HG03175 (cell line): ENCODE data around the gene CTNS.

ENCODE experiments used
- ATAC-seq: cut with Tn5 transposase; IDR thresholded peaks from one replicate; pipeline ENCODE4 v1.9.1; 2021; ENCODE audit warnings: mild to moderate bottlenecking, moderate library complexity; ENCODE audit not compliant: unreplicated experiment

Gene CTNS

DNA sequence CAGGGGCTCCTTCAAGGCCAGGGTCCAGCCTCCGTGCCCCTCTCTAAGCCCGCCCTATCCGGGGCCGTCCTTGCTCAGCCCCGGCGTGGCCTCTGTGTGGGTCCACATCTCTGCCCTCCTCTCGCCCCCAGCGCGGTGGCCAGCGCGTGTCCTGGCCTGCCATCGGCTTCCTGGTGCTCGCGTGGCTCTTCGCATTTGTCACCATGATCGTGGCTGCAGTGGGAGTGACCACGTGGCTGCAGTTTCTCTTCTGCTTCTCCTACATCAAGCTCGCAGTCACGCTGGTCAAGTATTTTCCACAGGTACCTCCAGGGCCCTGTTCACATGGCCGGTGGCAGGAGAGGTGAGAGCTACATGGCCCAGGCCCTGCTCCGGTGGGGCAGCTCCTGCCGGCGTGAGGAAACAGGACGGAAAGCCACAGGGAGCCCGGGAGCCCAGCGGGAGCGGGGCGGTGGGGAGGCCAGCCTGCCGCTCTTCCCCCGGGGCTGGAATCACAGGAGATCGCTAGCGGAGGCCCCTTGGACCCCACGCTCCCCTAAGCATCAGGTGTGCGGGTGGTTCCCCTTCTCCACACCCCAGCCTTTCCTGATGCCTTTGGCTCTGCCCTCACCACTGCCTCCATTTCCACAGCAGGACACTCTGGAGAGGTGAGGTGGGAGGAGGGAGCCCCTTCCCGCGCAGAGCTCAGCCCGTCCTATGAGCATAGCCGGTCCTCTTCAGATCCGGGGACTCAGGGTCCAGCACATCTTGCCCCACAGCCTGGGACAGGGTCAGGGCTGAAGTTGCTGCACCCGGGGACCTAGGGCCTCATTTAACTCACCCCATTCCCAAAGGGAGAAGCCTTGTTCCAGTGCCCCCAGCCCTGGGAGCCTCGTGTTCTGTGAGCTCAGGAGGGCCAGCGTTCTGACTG, 21.6 kb downstream of the CTNS start:
- ATAC-seq, result no peak

DNA sequence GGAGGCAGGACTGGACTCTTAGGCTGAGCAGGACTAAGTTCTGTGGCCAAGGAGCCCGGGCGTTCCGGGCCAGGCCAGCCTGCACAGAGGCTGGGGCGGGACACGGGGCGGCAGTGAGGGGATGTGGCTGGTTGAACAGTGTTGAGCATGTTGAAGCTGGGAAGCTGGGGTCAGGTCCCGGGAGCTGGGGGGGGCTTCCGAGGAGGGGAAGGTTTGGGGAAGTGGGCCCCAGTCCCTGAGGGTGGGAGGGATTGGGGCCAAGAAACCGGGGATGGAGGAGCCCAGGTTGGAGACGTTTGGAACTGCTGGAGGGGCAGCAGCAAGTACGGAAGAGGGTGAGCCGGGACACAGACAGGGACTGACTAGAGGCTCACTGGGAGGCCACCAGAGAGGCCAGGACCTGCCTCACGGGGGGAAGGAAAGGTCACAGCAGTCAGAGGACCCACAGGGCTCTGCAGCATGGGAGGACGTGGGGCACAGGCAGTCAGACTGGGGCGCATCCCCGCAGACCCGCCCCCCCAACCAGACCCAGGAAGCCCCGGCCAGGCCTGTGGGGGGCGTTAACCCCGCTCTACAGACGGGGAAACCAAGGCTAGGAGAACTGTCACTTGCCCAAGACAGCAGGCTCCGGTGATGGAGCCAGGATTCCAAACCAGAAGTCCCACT, 22.4 kb downstream of the CTNS start:
- no peak for ATAC-seq

DNA sequence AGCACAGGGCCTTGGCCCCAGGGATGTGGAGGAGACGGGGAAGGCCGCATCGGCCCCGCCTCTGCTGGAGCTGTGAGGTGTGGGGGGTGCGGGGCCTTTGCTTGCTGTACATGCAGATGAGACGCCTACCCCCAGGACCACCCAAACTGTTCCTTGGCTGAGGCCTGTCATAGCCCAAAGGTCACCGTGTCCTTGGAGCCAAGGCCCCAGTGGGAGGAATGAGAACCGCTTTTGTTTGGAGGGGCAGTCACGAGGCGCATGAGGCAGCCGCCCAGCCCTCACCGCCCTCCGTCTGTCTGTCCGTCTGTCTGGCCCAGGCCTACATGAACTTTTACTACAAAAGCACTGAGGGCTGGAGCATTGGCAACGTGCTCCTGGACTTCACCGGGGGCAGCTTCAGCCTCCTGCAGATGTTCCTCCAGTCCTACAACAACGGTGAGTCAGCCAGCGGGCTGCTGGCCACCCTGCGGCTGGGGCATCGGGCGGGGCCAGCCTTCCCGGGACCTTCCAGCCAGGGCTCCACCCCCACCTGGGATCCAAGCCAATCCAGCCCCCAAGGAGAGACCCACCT, 23.1 kb downstream of the CTNS start:
- no peak for ATAC-seq

DNA sequence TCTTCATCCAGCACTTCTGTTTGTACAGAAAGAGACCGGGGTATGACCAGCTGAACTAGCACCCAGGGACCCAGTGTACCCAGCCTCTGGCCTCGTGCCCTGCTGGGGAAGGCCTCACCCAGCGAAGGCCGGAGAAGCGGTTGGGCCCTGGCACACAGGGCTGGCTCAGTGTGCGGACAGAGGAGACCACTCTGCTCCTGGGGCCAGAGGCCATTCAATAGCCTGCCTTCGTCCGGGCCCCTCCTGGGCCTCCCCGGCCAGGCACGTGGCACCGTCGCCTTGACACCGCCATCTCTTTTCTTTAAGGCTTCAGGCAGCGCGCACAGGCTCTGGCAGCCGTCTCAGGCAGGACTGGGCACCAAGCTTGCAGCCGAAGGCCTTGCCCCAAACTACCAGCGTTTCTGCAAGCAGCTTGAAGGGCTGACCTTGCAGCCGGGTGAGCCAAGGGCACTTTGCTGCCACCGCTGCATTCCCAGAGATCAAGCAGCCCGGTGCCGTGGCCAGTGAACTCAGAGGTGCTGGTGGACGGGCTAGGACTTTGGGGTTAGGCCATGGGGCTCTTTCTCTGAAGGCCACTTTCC, 23.8 kb downstream of the CTNS start:
- no peak for ATAC-seq

DNA sequence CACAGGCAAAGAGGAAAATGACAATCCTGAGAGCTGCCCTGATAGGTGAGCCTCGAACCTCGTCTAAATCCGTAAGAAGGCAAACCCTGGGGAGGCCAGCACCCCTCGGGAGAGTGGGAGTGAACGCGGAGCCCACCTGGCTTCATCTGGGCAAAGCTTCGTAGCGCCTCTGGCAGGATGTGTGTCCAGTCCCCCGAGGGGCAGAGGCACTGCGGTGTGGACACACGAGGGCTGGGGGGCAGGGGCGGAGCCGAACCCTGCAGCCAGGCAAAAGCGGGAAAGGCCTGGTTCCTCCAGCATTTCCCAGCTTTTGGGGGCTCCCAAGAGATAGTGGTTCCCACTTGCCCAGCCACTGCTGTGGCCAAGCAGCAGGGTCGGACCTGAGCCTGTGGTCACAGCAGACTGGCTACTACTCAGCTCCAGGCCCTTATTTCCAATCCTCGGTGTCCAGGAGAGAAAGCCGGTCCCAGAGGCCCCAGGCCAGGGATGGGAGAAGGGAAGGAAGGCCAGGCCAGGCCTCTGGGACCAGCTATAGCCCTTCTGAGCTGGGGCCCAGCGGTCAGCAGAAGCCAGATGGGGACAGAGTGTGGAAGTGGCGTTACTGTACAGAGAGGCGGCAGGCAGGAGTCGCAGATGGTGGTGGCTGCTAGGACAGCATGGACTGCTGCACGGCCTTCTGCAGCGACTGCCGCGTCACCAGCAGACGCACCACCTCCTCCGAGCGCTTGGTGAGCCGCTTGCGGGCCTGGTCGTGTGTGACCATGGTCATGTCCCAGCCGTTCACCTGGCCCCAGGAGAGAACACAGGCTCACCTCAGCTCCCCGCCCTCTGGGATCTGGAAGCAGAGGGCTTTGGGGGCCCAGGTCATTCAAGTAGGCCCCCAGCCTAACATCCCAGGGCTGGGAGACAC, 26.8 kb downstream of the CTNS start:
- no peak for ATAC-seq

- no peak for ATAC-seq
Measured at GRCh38 chr17:3665834-3666233, 29.3 kb downstream of the CTNS start.

- ATAC-seq, result no peak
Measured at GRCh38 chr17:3666516-3666915, 30.0 kb downstream of the CTNS start.

- peak; percentile 9 for ATAC-seq
Measured at GRCh38 chr17:3667366-3668278, 31.1 kb downstream of the CTNS start.

- peak; percentile 89 for ATAC-seq
Measured at GRCh38 chr17:3668279-3669084, 31.9 kb downstream of the CTNS start, which contains the start of the genes EMC6 and TAX1BP3. Gene EMC6, plus strand, starts transcription at chr17:3668812. Its CDS starts 335 bp downstream, at chr17:3669147. Gene TAX1BP3, minus strand, starts transcription at chr17:3668578. Its CDS starts 52 bp downstream, at chr17:3668526.

GRCh38 chr17:3669085-3669347, 32.5 kb downstream of the CTNS start:
- ATAC-seq, result no peak

- no peak for ATAC-seq
Measured at GRCh38 chr17:3669548-3669947, 33.0 kb downstream of the CTNS start.

- no peak for ATAC-seq
Measured at GRCh38 chr17:3672571-3672970, 36.0 kb downstream of the CTNS start.

DNA sequence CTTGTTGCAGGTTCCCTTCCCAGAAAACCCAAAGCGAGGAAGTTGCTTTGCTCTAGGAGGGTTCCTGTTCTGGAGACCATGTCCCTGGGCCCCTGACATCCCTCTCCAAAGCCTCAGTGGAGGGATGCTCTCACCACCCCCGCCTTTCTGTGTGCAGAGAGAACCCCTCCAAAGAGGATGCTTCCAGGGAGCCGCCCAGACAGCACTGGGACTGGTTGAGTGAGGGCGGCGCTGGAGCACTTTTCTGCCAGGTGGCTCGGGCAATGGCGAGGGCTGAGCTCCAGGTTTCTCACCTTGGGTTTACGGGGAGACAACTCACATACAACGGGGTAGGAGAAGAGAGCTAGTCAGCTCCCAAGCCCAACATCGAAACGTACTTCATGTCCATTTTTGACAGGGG, 39.3 kb downstream of the CTNS start:
- no peak for ATAC-seq

GRCh38 chr17:3678095-3678820, 41.7 kb downstream of the CTNS start:
- no peak for ATAC-seq

DNA sequence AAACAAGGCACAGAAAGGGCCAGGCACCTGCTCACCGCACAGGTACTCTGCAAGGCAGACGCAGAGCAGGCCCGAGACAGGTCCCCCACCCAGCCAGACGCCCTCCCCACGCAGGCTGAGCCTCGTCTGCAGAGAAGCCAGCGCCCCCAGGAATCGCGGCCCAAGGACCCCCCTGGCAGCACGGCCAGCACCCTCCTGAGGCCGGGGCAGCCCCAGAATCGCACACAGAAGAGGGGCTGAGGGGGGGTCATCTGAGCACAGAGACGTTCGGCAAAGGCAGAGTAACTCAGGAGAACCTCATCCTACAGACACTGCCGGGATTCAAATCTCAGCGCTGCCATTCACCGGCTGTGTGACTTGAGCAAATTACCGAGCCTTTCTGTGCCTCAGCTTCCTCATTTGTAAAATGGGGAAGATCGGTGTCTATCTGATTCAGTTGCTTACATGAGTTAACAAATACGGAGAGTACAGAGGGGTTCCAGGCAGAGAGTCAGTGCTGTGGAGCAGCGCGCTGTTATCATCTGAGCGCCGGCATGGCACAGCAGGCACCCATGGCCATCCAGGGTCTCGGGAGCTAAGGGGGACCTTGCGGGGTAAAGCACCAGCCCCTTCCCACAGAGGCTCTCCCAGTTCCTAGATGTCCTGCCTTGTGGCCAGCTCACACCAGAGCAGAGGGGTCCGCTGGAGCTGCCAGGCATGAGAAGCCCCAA, 42.4 kb downstream of the CTNS start:
- ATAC-seq, result no peak

- no peak for ATAC-seq
Measured at GRCh38 chr17:3679531-3680126, 43.1 kb downstream of the CTNS start.

DNA sequence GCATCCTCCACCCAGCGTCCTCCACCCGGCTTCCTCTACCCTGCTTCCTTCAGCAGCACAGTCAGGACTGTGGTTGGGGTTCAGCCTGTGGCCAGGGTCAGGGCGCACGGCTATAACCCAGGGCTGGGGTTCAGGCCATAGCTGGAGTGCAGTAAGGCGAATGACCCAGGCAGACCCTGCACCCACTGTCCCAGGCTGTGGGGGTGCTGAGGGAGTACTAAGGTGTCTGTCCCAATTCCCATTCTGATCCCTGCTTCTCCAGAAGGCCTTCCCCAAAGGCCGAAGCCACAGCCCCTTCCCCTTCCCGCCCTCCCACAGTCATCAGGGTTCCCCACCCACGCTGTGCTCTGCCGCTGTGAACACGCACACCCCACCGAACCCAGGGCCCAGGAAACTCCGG, 44.5 kb downstream of the CTNS start:
- no peak for ATAC-seq
